HG02885 (cell line): ENCODE data around the gene ACBD4.

ENCODE experiments used
- ATAC-seq: cut with Tn5 transposase; IDR thresholded peaks from one replicate; pipeline ENCODE4 v1.9.1; 2021; ENCODE audit warnings: mild to moderate bottlenecking; ENCODE audit not compliant: unreplicated experiment, poor library complexity

Gene ACBD4

DNA sequence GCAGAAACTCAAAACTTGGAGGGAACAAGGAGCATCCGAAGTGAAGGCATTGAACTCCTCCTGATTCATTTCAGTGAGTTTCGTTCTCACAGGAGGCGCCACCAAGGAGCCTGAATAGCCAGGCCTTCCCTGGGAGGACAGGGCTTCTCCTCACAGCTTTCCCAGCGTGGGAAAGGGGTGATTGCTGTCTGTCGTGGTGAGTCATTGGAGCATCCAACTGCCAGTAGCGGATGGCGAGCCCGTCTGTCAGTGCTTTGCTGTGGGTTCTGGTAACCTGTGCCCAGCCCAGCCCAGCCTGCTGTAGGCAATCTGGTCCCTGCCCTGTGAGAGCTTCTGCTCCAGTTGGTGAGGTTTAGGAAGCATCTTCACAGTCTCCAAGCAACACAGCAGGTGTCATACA lies 31.5 kb upstream of the ACBD4 start:
- no peak for ATAC-seq

DNA sequence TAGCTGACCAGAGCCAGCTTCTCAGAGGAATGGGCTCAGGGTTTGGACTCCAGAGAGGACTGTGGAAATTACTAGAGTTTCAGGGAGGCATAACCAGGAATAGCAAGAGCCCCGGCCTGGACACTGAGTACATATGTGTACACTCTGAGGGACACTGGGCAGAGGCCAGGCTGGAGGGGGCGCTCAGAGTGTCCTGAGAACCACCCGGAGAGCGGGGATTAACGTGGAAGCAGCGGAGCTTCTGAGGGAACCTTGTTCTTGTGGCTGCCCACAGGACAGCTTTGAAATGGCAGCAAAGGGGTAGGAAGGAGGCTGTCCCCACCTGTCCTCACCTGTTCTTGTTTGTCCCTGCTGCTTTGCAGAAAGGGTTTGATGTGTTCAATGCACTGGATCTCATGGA lies 31.0 kb upstream of the ACBD4 start:
- no peak for ATAC-seq

GRCh38 chr17:45104907-45105624 lies 30.4 kb upstream of the ACBD4 start:
- no peak for ATAC-seq

DNA sequence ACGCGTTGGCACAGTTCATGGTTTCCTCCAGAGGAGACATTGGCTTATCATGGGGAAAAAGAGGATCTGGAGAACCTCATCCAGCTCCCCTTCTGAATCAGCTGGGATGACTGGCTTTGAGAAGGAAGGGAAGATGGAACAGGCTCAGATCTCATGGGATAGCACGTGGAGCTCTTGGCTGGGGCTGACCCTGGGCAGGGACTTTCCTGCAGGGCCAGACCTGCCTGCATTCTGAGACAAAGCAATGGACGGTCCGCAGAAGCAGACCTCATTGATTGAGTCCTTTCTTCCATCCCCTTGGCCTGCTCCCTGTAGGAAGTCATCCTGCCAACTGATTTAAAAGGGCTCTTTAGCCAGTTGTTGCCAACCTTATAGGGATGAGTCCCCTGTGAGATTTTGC lies 29.4 kb upstream of the ACBD4 start:
- ATAC-seq = no peak

DNA sequence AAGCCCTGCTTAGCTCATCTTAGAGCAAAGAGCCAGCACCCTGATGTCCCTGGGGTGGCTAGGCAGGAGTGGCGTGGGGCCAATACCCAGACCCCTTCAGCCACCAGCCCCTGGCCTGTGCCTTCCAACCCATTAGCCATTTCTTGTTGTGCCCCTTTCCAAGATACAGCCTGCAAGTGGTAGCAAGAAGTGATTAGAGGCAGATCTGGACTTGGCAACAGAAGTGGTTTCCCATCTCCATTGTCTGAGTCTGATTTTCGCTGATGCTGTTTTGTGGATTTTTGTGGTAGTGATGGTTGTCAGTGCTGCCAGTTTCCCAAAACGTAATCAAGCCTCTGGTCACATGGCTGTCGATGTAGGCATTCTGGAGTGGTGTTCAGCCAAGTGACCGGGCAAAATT lies 28.9 kb upstream of the ACBD4 start:
- ATAC-seq = no peak

- ATAC-seq = no peak
Observed at GRCh38 chr17:45107293-45108010, 28.0 kb upstream of the ACBD4 start.

- ATAC-seq = no peak
Observed at GRCh38 chr17:45108051-45108450, 27.4 kb upstream of the ACBD4 start.

DNA sequence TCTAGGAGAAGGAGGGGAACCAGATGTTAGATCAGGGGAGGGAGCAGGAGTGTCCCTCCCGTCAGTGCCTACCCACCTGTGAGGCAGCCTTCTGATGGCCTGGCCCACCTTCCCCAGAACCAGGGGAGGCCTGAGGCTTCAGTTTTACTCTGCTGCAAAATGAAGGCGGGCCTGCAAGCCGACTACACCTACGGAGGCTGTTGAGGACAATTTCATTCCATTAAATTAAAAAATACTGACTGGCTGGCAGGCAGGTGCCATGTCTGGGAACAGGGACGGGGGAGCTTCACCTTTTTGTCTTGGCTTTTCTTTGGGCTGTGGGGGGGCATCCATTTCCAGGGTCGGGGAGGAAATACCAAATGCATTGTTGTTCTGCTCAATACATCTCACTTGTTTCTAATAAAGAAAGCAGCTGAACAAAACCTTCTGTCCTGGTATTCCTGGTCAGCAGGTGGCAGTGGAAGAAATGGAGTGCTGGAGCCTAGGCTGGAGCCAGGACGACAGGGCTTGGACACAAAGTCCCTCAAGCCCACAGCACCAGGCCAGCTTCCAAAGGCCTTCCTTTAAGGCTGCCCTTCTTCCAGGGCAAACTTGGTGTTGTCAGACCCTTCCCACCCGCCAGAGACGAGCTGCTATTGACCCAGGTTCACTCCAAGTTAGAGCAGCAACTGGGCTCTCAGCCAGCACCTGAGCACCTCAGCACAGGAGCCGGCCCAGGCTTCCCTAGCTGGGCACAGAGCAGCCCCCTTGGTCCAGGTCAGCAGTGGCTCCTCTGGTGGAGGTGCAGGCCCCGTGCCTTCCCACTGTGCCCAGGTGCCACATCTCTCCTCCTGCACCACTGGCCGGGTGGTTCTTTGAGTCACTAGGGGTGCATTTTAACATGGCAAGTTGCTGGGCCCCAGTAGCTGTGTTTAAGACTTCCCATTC lies 26.6 kb upstream of the ACBD4 start:
- no peak for ATAC-seq

- no peak for ATAC-seq
Observed at GRCh38 chr17:45110676-45111611, 24.5 kb upstream of the ACBD4 start.

DNA sequence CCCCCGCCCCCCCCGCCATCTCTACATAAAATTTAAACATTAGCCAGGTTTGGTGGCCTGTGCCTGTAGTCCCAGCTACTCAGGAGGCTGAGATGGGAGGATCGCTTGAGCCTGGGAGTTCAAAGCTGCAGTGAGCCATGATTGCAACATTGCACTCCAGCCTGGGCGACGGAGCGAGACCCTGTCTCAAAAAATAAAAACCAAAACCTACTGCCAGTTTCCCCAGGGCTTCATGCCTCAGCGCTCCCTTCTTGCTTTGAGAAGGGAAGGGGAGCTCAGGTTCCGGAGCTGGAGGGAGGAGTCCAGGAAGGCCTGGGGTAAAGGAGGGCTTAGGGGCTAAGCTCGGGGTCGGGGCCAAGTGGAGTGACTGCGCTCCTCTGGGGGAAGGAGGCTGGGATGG lies 23.6 kb upstream of the ACBD4 start:
- ATAC-seq = no peak

DNA sequence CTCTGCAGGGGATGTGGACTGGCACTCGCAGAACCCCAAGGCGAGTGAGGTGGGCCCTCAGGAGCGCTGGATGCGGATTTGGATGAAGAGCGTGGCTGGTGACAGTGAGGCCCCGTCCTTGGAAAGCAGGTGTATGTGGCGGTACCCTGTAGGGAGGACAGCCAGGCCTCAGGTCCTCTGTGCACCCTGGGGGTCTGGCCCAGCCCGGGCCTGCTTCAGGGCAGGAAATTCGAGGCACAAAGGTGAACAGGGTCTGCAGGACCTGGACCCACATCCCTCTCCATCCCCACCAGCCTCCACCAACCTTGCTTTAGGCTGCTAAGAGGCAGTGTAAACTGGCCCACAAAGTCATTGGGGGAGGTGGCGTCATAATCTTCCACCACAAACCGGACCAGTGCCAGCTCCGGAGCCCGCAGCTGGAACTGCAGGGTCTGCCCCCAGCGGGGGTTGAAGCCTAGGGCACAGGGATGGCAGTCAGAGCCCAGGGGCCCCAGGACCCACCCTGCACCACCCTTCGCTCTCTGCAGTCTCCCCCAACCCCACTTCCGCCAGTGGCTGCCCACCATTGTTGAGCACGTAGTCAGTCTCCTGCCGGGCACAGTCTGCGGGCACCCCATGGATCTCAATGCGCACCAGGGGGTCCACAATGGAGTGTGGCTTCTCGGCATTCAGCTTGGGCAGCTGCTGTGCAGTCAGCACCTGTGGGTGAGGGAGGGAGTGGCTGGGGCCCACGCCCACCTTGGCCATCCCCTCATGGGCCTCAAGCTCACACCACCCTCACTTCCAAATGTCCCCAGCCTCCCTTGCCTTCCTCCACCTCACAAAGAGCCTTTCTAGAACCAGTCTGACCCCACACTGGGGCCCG lies 22.7 kb upstream of the ACBD4 start:
- no peak for ATAC-seq

DNA sequence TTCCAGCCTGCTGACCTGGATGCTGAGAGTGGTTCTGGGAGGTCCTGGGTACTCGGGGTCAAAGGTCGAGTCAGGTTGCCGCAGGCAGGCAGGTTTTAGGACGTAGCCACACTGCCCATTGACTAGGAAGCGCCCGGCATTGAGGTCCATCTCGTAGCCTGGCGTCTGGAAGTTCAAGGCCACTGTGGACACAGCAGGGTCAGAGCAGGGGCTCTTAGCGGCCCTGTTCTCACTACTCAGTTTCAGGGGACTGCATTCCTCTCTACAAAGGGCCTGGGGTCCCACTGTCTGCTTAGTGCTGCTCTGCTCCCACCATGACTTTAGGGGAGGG lies 22.1 kb upstream of the ACBD4 start:
- ATAC-seq = no peak

- no peak for ATAC-seq
Observed at GRCh38 chr17:45114117-45114932, 21.2 kb upstream of the ACBD4 start.

DNA sequence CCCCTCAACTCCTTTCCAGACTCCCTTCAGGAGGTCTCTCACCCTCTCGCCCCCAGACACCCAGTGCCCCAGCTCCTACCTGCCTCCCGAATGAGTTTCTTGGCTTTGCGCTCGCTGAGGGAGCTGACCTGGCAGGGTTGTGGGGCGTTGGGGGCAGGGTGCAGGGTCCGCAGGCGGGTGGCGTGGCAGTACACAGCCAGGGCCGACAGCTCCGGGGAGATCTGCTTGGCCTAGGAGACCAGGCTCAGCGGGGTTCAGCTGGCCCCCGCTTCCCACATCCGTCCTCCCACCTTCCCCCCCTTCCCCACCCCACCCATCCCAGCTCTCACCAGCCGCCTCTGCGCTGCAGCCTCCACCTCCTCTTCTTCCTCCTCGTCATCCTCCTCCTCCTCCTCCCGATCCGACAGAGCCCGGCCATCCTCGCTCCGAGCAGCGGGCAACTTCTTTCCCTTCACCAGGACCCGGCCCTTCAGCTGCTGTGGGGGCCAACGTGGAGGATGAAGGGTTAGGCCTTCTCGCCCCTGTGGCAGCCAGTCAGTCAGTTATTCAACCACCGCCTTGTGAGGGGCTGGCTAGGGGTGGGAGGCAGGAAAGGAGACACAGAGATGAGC lies 20.4 kb upstream of the ACBD4 start:
- no peak for ATAC-seq

GRCh38 chr17:45115871-45116270 lies 19.6 kb upstream of the ACBD4 start:
- ATAC-seq = no peak

DNA sequence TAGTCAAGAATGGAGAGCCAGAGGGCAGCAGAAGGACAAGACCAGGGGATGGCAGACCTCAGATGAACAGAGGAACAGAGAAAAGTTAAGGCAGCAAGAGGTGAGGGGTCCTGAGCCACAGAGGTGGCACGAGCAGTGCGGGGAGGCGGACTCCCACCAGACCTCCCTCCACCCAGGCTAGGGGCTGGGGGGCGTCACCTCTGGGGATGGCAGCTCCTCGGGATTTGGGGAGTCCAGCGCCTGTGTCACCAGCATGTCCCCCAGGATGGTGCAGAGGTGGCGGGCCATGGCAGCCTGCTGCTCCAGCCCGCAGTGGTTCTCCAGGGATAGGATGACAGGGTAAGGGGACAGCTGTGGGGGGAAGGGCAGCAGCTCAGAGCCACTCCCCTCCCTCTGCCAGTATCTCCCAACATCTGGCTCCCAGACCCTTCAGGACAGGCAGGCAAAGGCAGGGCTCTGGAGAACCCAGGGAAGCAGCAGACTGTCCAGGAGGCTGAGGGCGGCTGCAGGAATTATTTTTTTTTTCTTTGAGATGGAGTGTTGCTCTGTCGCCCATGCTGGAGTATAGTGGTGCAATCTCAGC lies 19.0 kb upstream of the ACBD4 start:
- no peak for ATAC-seq

- ATAC-seq = no peak
Observed at GRCh38 chr17:45117334-45117733, 18.2 kb upstream of the ACBD4 start.
